Mesenteric fat pad (tissue), 1 donor: ENCODE results near the gene RABGGTA. TPM values are rescaled to one million over a fixed set of nuclear protein-coding genes. Genes with fewer than 3 reads are reported as not detected.

Experiments used
- DNase-seq: peaks from one replicate; pipeline ENCODE4 v3.0.0-alpha.2; 2020; ENCODE audit warnings: low spot score
- total RNA-seq: library from RNA; stranded (reverse); fragmentation: NEBNext Ultra II Directional; extraction: Animal tissue kit (Norgen Biotek cat#: 25700); gene quantifications from one replicate; pipeline ENCODE4 v1.2.1, GENCODE V29; 2021
- donor health status: DM: yes; HTN: yes; CAD: no.

The RABGGTA gene
- total RNA-seq, 1 donor from 2014 or later, result 17.0 TPM

GRCh38 chr14:24261969-24262327 lies 9.4 kb downstream of the RABGGTA start:
- DNase-seq, result no peak

DNA sequence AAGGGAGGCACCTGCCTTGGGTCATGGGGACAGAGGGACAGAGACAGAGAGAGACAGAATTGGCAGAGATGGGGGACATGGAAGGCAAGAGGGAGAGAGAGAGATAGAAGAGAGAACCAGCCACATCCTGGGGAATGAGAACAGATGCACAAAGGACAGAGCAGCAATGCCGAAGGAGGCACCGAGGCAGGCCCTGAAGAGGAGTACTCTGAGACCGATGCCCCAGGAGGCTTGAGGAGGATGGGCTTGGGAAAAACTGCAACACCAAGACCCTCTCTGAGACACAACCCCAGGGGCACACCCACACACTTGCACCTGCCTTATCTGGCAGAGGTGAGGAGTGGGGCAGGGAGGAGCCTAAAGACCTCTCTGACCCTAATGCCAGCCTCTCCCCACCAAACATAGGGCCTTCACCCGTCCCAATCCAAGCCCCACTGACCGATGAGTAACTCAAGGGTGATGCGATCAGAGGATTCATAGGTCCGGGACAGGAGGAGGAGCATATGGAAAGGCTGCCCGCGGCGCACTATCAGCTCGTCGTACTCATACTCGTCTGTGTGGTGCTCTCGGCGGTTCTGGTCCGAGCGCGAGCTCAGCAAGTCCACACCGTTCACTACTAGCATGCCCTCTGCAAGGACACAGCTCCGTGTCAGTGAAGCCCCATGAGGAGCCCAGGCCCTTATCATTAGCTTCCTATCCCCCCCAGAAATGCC lies 10.0 kb downstream of the RABGGTA start:
- DNase-seq, result no peak

GRCh38 chr14:24260780-24261157 lies 10.6 kb downstream of the RABGGTA start:
- no peak for DNase-seq

DNA sequence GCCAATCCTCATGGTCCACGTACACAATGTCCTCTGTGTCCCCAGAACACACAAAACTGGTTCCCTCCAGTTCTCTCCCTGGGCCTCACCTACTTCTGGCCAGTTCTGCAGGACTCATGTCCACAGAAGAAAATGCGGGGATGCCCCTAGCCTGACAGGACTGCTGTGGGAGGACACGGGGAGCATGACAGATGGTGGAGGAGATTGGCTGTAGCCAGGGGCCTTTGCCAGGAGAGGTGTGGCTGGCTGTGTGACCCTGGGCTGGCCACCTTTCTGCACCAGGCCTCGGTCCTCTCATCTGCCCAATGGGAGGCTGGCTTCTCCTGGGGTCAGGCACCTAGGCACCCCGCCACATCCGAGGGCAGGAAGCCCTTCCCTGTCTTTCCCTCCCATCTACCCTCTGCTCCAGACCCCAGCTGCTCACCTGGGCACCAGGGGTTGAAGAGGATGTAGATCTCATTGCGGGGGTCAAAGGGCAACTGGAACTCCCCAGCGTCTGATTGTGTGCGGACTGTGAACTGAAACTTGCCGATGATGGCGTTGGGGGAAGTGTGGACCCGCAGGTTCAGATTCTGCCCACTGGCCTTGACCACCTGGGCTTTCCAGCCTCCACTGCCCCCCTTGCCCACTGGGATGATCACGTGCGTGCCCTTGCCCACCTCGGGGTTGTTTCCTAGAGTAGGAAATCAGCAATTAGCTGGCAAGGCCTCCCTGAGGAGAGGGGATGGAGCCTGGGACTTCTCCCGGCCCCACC lies 11.2 kb downstream of the RABGGTA start:
- no peak for DNase-seq

DNA sequence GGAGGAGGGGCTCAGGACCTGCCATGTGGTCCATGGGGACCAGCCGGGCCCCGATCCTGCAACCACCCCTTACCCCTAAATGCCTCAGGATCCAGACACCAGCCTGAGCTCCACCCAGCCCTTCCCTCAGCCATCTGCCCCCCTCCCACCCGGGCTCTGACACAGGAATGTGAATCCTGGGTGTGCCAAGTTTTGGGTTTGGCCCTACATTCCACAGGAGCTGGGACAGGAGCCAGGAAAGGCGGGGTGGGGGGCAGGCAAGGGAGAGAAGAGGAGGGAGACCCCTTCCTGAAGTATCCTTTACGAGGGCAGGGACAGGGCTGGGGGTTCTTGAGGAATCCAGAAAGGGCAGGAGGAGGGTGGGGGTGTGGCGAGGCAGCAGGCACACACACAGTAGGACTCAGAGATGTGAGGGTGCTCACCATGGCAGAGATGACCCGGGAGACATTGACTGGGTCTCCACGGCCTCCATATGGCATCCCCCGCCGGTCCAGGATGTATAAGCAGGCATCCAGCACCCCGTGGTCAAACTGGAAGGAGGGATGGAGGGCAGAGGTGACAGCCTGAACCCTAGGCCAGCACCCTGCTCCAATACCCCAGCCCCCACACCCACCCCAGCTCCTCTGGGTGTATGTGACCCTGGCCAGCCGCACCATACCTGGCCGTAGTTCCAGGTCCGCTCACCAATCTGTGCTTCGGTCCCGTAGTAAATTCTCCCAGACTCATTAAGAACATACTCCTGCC lies 11.9 kb downstream of the RABGGTA start:
- DNase-seq, result no peak

DNA sequence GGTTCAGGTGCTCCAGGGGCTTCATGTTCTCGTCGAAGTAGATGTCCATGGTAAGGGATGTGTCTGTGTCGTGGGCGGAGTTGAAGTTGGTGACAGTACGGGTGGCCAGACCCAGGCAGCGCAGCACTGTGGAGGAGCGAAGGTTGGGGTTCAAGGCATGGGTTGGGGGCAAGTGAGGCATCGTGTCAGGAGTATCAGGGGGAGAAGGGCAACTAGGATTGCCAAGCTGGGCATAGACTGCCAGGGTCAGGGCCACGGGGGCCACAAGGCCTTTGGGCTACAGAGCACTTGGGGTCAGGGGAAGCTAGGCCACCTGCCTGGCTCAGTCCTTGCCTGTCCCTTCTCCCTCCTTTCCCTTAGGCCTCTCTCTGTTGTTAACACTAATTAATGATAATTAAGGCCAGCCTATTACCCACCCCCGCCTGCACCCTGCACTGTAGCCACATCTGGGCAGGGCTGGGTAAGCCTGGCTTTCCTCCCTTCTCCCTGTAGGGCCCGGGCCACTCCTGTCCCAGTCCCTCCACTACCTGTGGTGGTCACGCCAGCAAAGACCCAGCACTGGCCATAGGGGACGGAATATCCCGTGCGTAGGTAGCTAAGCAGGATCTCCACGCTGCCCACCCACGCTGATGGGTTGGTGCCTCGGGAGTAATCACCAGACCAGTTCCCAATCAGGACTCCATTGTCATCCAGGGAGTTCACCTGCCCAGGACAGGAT lies 12.7 kb downstream of the RABGGTA start:
- no peak for DNase-seq

DNA sequence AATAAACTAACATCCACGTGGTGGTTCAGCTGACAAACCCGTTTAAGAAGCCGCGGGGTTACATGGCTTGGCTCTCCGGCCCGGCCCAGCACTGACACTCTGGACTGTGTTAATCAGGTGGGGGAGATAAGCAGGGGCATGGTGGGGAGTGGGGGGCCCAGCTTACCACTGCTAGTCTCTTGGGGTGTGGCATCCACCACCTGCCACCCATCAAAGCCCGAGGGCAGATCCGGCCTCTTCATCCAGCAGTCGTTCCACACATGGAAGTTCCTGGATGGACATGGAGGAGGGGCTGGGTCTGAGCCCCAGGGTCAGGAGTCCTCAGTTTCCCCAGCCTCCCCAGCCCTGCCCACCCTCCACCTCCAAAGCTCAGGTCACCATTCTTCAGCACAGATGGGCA lies 13.3 kb downstream of the RABGGTA start:
- DNase-seq, result no peak

DNA sequence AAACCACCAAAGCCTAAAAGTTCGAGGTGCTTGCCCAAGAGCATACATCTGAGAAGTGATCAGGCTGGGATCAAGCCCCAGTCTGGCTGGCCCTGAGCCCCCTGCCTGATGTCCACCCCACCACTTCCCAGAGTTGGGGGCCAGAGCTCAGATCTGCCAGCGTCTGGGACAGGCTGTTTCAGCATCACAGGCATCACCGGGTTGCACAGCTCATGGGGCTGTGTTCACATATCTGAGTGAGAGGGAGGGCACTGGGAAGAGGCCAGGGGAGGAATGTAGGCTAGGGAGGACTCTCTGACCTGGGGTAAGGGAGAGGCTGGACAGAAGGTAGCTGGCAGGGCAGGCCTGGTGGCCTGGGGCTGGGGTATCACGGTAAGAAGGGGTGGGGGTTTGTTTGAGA lies 14.4 kb downstream of the RABGGTA start:
- DNase-seq, result no peak

DNA sequence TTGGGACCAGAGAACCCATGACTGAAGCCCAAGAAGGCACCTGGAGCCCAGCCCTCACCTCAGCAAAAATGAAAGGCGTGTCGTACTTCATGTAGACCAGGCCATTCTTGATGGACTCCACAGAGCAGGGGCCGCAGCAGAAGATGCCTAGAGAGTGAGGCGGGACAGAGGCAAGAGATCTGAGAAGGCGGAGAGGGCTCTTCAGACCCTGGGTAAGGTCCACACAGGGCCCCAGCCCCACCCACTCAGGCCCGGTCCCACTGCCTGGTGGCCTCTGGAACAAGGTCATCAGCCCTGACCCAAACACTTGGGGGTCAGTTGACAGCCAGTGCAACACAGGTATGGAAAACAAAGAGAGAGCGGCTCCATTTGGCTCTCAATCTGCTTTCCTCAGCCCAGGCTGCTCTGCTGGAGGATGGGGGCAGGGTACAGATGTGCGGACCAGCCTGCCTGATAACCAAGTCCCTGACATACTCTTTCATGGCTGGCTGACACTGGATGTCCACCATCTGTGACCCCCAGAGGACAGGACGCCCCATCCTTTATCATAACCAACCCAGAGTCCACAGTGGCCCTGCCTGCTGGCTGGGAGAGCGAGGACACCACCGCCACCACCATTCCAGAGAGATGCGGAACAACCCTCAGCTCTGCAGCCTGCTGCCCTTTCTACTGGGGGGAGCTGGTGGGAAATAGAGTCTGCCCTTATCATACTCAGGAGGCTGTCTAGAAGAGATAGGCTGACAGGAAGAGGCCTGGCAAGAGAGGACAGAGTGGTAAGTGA lies 15.3 kb downstream of the RABGGTA start:
- no peak for DNase-seq

DNA sequence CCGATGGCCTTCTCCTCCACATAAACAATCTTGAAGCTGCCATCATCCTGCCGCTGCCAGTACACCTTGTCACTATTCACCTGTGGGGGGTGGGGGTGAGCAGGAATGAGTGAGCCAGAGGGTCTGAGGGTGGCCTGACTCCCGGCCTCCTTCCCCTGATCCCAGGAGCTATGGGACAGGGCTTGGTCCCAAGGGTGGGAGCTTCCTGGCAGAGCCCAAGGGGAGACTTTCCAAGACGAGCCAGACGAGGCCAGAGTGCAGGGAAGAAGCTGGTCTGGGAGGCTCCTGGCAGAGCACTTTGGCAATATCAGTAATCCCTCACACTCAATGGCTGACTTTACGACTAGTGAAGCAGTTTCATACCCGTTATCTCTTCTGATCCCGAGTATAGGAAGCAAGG lies 16.0 kb downstream of the RABGGTA start:
- no peak for DNase-seq

DNA sequence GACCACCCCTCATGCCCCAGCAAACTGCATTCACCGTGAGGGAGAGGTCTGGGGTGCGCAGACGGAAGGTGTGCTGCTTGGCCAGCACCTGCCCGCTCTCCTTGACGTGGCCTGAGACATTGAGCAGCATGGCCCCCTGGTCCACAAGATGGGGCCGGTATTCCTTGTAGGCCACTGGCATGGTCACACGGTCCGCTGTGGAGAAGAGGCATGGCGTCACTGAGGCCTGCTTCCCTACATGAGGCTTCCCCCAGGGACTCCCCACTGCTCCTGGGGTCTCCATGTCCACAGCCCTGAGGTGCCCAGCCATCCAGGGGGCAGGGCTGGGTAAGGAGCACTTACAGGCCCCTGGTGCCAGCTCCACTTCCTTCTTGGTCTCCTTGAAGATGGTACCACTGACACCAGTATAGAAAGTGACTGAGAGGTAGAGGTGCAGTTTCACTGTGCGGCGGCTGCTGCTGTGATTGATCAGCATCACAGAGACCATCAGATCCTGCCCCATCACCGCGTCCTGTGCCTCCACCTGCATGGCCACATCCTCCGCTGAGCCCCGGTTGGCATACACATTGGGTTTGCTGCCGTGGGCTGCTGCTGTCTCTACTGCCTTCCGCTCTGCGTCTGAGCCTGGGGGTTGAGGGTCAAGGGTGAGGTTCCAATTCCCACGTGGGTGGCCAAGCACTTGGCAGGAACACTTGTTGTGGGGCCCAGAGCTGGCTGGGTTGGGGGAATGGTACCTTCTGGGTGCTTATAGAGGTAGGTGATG lies 16.6 kb downstream of the RABGGTA start:
- no peak for DNase-seq

GRCh38 chr14:24253936-24254335 lies 17.5 kb downstream of the RABGGTA start:
- no peak for DNase-seq

DNA sequence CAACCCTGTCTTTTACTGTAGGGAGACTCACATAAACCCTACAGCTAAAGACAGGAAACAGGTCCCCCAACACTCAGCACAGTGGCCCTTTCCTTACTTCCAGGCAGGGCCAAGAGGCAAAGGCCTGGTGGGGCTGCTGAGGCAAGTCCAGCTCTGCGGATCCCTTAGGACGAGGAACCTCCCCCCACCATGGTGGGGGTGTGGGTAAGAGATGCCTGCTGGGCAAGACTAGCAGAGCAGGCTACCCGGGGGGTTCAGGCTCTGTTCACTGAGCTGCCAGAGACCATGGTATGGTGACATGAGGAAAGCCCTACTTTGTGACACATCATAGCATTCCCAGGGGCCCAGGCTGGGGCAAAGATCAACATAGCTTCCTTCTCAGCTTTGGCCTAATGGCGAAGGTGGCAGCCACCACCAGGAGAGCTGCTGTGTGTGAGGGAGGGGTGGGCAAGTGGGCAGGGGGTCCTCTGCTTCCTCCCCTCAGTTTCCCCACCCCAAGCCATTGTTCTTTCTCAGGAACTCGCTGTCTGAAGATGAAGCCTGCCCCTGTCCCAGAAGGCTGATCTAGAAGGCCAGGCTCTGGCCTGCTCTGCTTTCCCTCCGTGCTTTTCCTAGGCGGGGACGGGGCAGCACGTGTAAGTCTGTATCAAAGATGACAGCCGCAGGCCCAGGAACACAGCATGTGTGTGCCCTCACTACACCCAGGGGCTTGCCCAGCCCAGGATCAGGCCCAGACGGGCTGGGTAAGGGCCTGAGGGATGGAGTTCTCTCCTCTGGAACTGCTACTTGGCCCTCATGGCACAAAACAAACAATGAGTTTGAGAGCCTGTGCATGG lies 18.9 kb downstream of the RABGGTA start:
- DNase-seq, result peak; percentile 55

DNA sequence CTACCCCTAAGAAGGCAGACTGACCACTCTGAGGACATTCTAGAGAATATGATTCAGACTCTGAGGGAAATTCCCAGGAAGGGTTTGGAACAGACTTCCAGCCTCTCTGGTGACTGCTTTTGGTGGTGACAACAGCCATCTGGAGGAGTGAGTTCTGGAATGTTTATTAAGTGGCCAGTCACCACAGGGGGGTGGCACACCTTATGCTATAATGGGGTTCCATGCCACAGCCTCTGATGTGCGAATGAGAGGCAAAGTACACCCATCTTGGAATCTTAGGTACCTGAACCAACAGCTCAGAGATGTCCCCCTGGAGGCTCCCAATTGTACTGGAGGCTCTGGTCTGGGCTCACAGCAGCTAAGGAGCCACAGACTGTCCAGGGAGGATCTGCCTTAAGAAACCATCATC lies 19.5 kb downstream of the RABGGTA start:
- peak; percentile 53 for DNase-seq

- peak; percentile 82 for DNase-seq
Measured at GRCh38 chr14:24250354-24250753, 21.0 kb downstream of the RABGGTA start.

GRCh38 chr14:24249230-24250021 lies 22.0 kb downstream of the RABGGTA start:
- peak; percentile 51 for DNase-seq

DNA sequence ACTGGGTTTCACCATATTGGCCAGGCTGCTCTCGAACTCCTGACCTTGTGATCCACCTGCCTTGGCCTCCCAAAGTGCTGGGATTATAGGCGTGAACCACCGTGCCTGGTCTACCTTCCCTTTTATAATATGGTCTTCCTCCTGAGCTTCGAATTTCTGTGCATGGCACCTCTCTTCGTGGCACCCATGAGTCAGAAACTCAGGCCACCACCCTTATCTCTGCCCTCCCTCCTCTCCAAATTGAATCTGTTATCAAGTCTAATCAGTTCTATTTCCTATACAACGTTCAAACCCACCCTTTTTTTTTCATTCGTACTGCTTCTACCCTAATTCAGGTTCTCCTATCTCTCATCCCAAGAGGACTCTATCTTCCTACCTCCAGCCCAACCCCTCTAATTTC lies 24.0 kb downstream of the RABGGTA start:
- peak; percentile 2 for DNase-seq

DNA sequence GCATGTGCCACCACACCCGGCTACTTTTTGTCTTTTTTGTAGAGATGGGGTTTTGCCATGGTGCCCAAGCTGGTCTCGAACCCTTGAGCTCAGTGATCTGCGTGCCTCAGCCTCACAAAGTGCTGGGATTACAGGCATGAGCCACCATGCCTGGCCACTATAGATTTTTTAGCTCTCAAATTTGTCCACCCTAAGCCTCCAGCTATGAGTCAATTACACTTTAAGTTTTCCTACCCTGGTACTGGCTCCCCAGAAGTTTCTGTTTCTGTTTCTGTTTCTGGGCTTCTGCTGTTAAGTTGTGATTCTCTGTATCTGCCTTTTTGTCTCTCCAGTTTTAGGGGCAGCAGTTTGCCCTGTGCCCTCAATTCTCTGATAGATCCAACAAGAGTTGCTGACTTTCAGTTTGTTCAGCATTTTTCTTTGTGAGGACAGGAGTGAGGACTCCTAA lies 24.6 kb downstream of the RABGGTA start:
- DNase-seq, result peak; percentile 6
